Measurements from ENCODE around the gene IPCEF1. TPM values are rescaled to one million over a fixed set of nuclear protein-coding genes. Genes with fewer than 3 reads are reported as not detected.
A peak's percentile ranks its signal among the peaks of the same experiment; 100 is the strongest.

Gene IPCEF1
- polyA plus RNA-seq, 1 donor (not counting 4 experiments of a cell fraction or from before 2014, with no cell fraction given), result 0.21 TPM

DNA sequence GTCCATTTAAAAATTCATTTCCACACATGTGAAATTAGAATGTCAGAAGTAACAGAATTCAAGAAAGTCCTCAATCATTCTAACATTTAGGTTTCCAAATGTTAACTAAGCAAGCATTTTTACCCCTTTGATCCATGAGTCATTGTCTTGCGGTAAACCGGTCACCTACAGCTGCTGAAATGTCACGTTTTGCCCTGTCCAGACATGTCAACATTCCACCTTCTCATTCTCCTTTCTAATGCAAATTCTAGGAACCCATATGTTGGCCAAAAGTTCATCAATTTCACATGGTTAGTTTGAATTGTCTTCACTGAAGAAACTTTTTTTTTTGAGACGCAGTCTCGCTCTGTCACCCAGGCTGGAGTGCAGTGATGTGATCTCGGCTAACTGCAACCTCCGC lies 117.2 kb downstream of the IPCEF1 start:
- TF ChIP-seq CTCF (optimal IDR thresholded peaks at IDR 0.05 in 1 of 3, IDR thresholded peaks at IDR 0.05 in 1 of 3, conservative IDR thresholded peaks at IDR 0.05 in 1 of 3; ENCODE audit: extremely low read depth in 1 of 3, insufficient read depth in 2 of 3, low read length in 3 of 3) (no peak), EZH2 (IDR thresholded peaks at IDR 0.05; ENCODE audit: low read length) (no peak)
- Histone ChIP-seq H3K4me1 (ENCODE audit: control insufficient read depth, extremely low read depth, insufficient read depth, low read length) (peaks cover 3% of the 10 kb centered on the region), H2AFZ (ENCODE audit: control insufficient read depth, low read length) (no peak overlapping the region), H3K27me3 (ENCODE audit: control insufficient read depth, extremely low read depth, insufficient read depth, low read length) (no peaks in the 10 kb centered on the region), H3K36me3 (ENCODE audit: control insufficient read depth in 2 of 2, extremely low read depth in 1 of 2, insufficient read depth in 2 of 2, low read length in 2 of 2) (no peaks in the 10 kb centered on the region), H3K9ac (ENCODE audit: control insufficient read depth, extremely low read depth, insufficient read depth, low read length) (no peak overlapping the region), H3K4me2 (ENCODE audit: control insufficient read depth, extremely low read depth, insufficient read depth, low read depth, low read length) (no peak overlapping the region), H3K4me3 (ENCODE audit: control insufficient read depth in 2 of 3, extremely low read depth in 1 of 3, insufficient read depth in 2 of 3, low read depth in 1 of 3, low read length in 3 of 3) (no peak overlapping the region), H3K9me3 (ENCODE audit: control insufficient read depth, low read depth, low read length) (no peaks in the 10 kb centered on the region), H3K79me2 (ENCODE audit: control insufficient read depth, insufficient read depth, low read length) (no peaks in the 10 kb centered on the region), H4K20me1 (ENCODE audit: control insufficient read depth, extremely low read depth, insufficient read depth, low read length) (no peaks in the 10 kb centered on the region), H3K27ac (ENCODE audit: control insufficient read depth, insufficient read depth, low read length) (no peak overlapping the region), H3K9me1 (ENCODE audit: control insufficient read depth, extremely low read depth, insufficient read depth, low read length) (no peaks in the 10 kb centered on the region)
- dilution Hi-C loops (cut with MboI; ENCODE audit: extremely low pct_ligation_motif_present, low sequenced_read_pairs), result no loop called here
- FAIRE-seq (peak; percentile 84), DNase-seq (ENCODE audit: low read depth, low spot score) (peak; percentile 28)

- no peak overlapping the region for H2AFZ ChIP-seq (ENCODE audit: control insufficient read depth, low read length)
- H3K9ac ChIP-seq (ENCODE audit: control insufficient read depth, extremely low read depth, insufficient read depth, low read length), result no peak overlapping the region
- H3K79me2 ChIP-seq (ENCODE audit: control insufficient read depth, insufficient read depth, low read length), result no peaks in the 10 kb centered on the region
- no peak for FAIRE-seq
- TF ChIP-seq EZH2 (IDR thresholded peaks at IDR 0.05; ENCODE audit: low read length), result no peak
- TF ChIP-seq CTCF (optimal IDR thresholded peaks at IDR 0.05 in 1 of 3, IDR thresholded peaks at IDR 0.05 in 1 of 3, conservative IDR thresholded peaks at IDR 0.05 in 1 of 3; ENCODE audit: extremely low read depth in 1 of 3, insufficient read depth in 2 of 3, low read length in 3 of 3), result no peak
- no peak overlapping the region for H3K4me2 ChIP-seq (ENCODE audit: control insufficient read depth, extremely low read depth, insufficient read depth, low read depth, low read length)
- no peaks in the 10 kb centered on the region for H4K20me1 ChIP-seq (ENCODE audit: control insufficient read depth, extremely low read depth, insufficient read depth, low read length)
- peaks cover 3% of the 10 kb centered on the region for H3K4me1 ChIP-seq (ENCODE audit: control insufficient read depth, extremely low read depth, insufficient read depth, low read length)
- no peak overlapping the region for H3K27ac ChIP-seq (ENCODE audit: control insufficient read depth, insufficient read depth, low read length)
- no peak for DNase-seq (ENCODE audit: low read depth, low spot score)
- dilution Hi-C loops (cut with MboI; ENCODE audit: extremely low pct_ligation_motif_present, low sequenced_read_pairs), result no loop called here
- no peak overlapping the region for H3K4me3 ChIP-seq (ENCODE audit: control insufficient read depth in 2 of 3, extremely low read depth in 1 of 3, insufficient read depth in 2 of 3, low read depth in 1 of 3, low read length in 3 of 3)
- H3K27me3 ChIP-seq (ENCODE audit: control insufficient read depth, extremely low read depth, insufficient read depth, low read length), result no peaks in the 10 kb centered on the region
- H3K36me3 ChIP-seq (ENCODE audit: control insufficient read depth in 2 of 2, extremely low read depth in 1 of 2, insufficient read depth in 2 of 2, low read length in 2 of 2), result no peaks in the 10 kb centered on the region
- H3K9me3 ChIP-seq (ENCODE audit: control insufficient read depth, low read depth, low read length), result no peaks in the 10 kb centered on the region
- H3K9me1 ChIP-seq (ENCODE audit: control insufficient read depth, extremely low read depth, insufficient read depth, low read length), result no peaks in the 10 kb centered on the region
These were observed 117.8 kb downstream of the IPCEF1 start for GRCh38 chr6:154238831-154239230.

Measured in keratinocyte (primary cell).